C4-2B (cell line): ENCODE results near the gene BPIFB6.

Experiments used
- H3K27ac ChIP-seq: fragments of 450-650 bp; 2 replicates; pipeline ENCODE4 v1.5.1; 2017
- CTCF ChIP-seq: fragments of 450-650 bp; conservative IDR thresholded peaks from 2 replicates; pipeline ENCODE4 v1.5.1; 2017; ENCODE audit warnings: mild to moderate bottlenecking
- ZFX ChIP-seq: fragments of 450-650 bp; IDR thresholded peaks from 2 replicates; pipeline ENCODE4 v1.6.1; 2017

BPIFB6 gene

GRCh38 chr20:33002087-33002808, 29.2 kb upstream of the BPIFB6 start:
- no peak overlapping the region for H3K27ac ChIP-seq

GRCh38 chr20:33004141-33004751, 27.2 kb upstream of the BPIFB6 start, which contains the start of gene SUN5:
SUN5 (minus strand) TSS chr20:33004433; CDS start chr20:33004340, 93 bp downstream.
- no peak for TF ChIP-seq CTCF
- no peak for TF ChIP-seq ZFX

More at GRCh38 chr20:33002087-33002808, 29.2 kb upstream of the BPIFB6 start:
- TF ChIP-seq ZFX (no peak), CTCF (no peak)

GRCh38 chr20:33005132-33005566, 26.3 kb upstream of the BPIFB6 start:
- no peak overlapping the region for H3K27ac ChIP-seq
- no peak for TF ChIP-seq ZFX
- TF ChIP-seq CTCF, result no peak; the same call in 1 of the 2 replicates

More at GRCh38 chr20:33004141-33004751, 27.2 kb upstream of the BPIFB6 start, which contains the start of gene SUN5:
- H3K27ac ChIP-seq, result no peak within 1 kb of the TSS

GRCh38 chr20:33005908-33006775, 25.3 kb upstream of the BPIFB6 start:
- TF ChIP-seq CTCF (no peak), ZFX (no peak)
- H3K27ac ChIP-seq, result no peak overlapping the region

- TF ChIP-seq CTCF (no peak), ZFX (no peak)
- no peak overlapping the region for H3K27ac ChIP-seq
These were observed 24.6 kb upstream of the BPIFB6 start for GRCh38 chr20:33006776-33007375.

GRCh38 chr20:33007376-33008335, 23.8 kb upstream of the BPIFB6 start, which contains the start of gene BPIFB2:
BPIFB2 (plus strand) TSS chr20:33007704; CDS start chr20:33008575, 871 bp downstream.
- no peak within 1 kb of the TSS; the same call in 1 of the 2 replicates for H3K27ac ChIP-seq
- TF ChIP-seq CTCF (no peak), ZFX (no peak)
